Erythroblast (primary cell): ENCODE measurements around the gene SLC35D1.

Experiments used
- GATA1 ChIP-seq: IDR thresholded peaks from 2 replicates; pipeline ENCODE4 v1.6.1; 2011; ENCODE audit warnings: low read depth, mild to moderate bottlenecking, control low read depth, low read length, moderate library complexity
- POLR2A ChIP-seq: IDR thresholded peaks from 2 replicates; pipeline ENCODE4 v1.6.1; 2011; ENCODE audit warnings: mild to moderate bottlenecking, low read length

- TF ChIP-seq POLR2A: no peak
- TF ChIP-seq GATA1: no peak
Measured at GRCh38 chr1:67001682-67002425, 52.1 kb downstream of the SLC35D1 start.
